ENCODE data around the gene INTS11. TPM values are rescaled to one million over a fixed set of nuclear protein-coding genes. Genes with fewer than 3 reads are reported as not detected.

INTS11 gene
- total and polyA plus RNA-seq, 2 experiments from 2014 or later: 75.8 to 124 TPM

- Histone ChIP-seq H3K4me1 (ENCODE audit: low read depth) (no peaks in the 10 kb centered on the region), H3K4me3 (no peak overlapping the region), H3K27ac (no peak overlapping the region), H3K27me3 (no peaks in the 10 kb centered on the region), H3K36me3 (peaks cover 3% of the 10 kb centered on the region), H3K9me3 (ENCODE audit: low read depth) (no peaks in the 10 kb centered on the region)
- no peak for DNase-seq (ENCODE audit: low read depth in 1 of 2, low spot score in 1 of 2)
- TF ChIP-seq CTCF (IDR thresholded peaks at IDR 0.05; ENCODE audit: low read depth, low read length): no peak
These were observed 7.7 kb upstream of the INTS11 start for GRCh38 chr1:1332031-1332755.

- Histone ChIP-seq H3K27me3 (no peaks in the 10 kb centered on the region), H3K4me3 (no peak within 1 kb of the TSS), H3K9me3 (ENCODE audit: low read depth) (no peaks in the 10 kb centered on the region), H3K36me3 (peaks cover 3% of the 10 kb centered on the region), H3K4me1 (ENCODE audit: low read depth) (no peaks in the 10 kb centered on the region), H3K27ac (no peak within 1 kb of the TSS)
- no peak for TF ChIP-seq CTCF (IDR thresholded peaks at IDR 0.05; ENCODE audit: low read depth, low read length)
- DNase-seq (ENCODE audit: low read depth in 1 of 2, low spot score in 1 of 2): no peak
These were observed 6.9 kb upstream of the INTS11 start, which contains the start of gene TAS1R3 for GRCh38 chr1:1331068-1331965. TSS of gene TAS1R3 (plus strand) at chr1:1331280. CDS start at chr1:1331346, 66 bp downstream.

- TF ChIP-seq CTCF (IDR thresholded peaks at IDR 0.05; ENCODE audit: low read depth, low read length): no peak
- Histone ChIP-seq H3K4me1 (ENCODE audit: low read depth) (peaks cover 3% of the 10 kb centered on the region), H3K9me3 (ENCODE audit: low read depth) (no peaks in the 10 kb centered on the region), H3K27ac (no peak overlapping the region), H3K36me3 (peaks cover 3% of the 10 kb centered on the region), H3K27me3 (no peaks in the 10 kb centered on the region), H3K4me3 (no peak overlapping the region)
- DNase-seq (ENCODE audit: low read depth in 1 of 2, low spot score in 1 of 2): no peak
These were observed 6.1 kb upstream of the INTS11 start for GRCh38 chr1:1330366-1331067.

GRCh38 chr1:1329304-1330210 is 5.1 kb upstream of the INTS11 start:
- H3K36me3 ChIP-seq: peaks cover 3% of the 10 kb centered on the region
- no peaks in the 10 kb centered on the region for H3K27me3 ChIP-seq
- DNase-seq (ENCODE audit: low read depth in 1 of 2, low spot score in 1 of 2): no peak
- TF ChIP-seq CTCF (IDR thresholded peaks at IDR 0.05; ENCODE audit: low read depth, low read length): no peak
- no peak overlapping the region for H3K4me3 ChIP-seq
- H3K4me1 ChIP-seq (ENCODE audit: low read depth): peaks cover 6% of the 10 kb centered on the region
- H3K27ac ChIP-seq: no peak overlapping the region
- H3K9me3 ChIP-seq (ENCODE audit: low read depth): no peaks in the 10 kb centered on the region

Measured in cardiac muscle cell (in vitro differentiated cells and primary cell).